ENCODE results near the gene OPRL1. TPM values are rescaled to one million over a fixed set of nuclear protein-coding genes. Genes with fewer than 3 reads are reported as not detected.

The OPRL1 gene
- total RNA-seq, 1 donor from 2014 or later: 10.2 TPM

DNA sequence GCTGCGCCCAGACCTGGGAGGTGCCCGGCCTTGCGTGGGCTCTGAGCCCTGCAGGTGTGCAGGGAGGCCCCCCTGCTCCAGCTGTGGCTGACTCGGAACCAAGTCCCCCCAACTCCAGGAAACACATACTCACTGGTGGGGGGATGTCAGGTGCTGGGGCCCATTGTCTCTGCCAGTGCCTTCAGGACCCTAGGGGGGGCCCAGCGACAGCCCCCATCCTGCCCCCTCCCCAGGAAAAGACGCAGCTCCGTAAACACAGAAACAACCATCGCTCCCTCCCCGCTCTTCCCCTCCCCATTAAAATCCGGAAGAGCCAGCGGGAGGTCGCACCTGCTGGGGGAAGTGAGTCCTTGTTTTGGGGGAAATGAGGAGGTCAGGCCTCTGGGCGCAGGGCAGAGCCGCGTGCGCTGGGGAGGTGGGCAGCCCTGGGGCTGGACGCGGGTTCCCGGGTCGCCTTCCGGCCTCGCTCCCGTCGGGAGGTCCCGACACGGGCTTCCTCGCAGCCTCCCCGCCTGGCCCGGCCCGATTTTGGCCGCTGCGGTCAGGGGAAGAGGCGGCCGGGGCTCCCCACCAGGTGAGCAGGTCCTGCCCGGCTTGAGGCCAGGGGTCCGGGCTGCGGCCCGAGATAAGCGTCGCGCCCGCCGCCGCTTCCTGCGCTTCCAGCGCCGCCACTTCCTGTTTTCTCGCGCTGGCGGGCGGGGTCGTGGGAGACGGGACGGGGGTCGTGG, 37.7 kb upstream of the OPRL1 start:
- TF ChIP-seq, protein P1, sequence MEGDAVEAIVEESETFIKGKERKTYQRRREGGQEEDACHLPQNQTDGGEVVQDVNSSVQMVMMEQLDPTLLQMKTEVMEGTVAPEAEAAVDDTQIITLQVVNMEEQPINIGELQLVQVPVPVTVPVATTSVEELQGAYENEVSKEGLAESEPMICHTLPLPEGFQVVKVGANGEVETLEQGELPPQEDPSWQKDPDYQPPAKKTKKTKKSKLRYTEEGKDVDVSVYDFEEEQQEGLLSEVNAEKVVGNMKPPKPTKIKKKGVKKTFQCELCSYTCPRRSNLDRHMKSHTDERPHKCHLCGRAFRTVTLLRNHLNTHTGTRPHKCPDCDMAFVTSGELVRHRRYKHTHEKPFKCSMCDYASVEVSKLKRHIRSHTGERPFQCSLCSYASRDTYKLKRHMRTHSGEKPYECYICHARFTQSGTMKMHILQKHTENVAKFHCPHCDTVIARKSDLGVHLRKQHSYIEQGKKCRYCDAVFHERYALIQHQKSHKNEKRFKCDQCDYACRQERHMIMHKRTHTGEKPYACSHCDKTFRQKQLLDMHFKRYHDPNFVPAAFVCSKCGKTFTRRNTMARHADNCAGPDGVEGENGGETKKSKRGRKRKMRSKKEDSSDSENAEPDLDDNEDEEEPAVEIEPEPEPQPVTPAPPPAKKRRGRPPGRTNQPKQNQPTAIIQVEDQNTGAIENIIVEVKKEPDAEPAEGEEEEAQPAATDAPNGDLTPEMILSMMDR (IDR thresholded peaks at IDR 0.05; ENCODE audit: unreplicated experiment): no peak
- DNase-seq (ENCODE audit: low spot score): peak; percentile 66
- peaks cover 13% of the 10 kb centered on the region for H3K36me3 Mint-ChIP-seq (ENCODE audit: low read depth, unreplicated experiment)
- H3K4me1 Mint-ChIP-seq (ENCODE audit: unreplicated experiment): peaks cover 57% of the 10 kb centered on the region
- no peak overlapping the region for H3K4me3 Mint-ChIP-seq (ENCODE audit: unreplicated experiment)
- H3K27ac Mint-ChIP-seq (ENCODE audit: unreplicated experiment): peak overlapping the region; percentile 77
- H3K27me3 Mint-ChIP-seq (ENCODE audit: unreplicated experiment): peaks cover 17% of the 10 kb centered on the region
- H3K9me3 Mint-ChIP-seq (ENCODE audit: unreplicated experiment): no peaks in the 10 kb centered on the region

DNA sequence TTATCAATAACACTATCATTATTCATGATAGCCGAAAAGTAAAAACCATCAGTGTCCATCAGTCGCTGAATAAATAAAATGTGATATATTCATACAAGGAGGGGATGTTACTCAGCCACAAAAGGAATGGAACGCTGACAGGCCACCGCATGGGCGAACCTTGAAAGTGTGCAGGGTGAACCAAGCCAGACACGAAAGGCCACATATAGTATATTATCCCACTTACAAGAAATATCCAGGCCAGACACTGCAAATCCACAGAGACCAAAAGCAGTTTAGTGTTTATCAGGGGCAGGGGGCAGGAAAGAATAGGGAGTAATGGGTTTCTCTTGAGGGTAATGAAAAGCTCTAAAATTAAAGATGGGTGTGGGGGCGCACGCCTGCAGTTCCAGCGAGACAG, 36.1 kb upstream of the OPRL1 start:
- no peaks in the 10 kb centered on the region for H3K9me3 Mint-ChIP-seq (ENCODE audit: unreplicated experiment)
- H3K27ac Mint-ChIP-seq (ENCODE audit: unreplicated experiment): peak overlapping the region; percentile 84
- TF ChIP-seq, protein P1 (IDR thresholded peaks at IDR 0.05; ENCODE audit: unreplicated experiment): no peak
- H3K4me1 Mint-ChIP-seq (ENCODE audit: unreplicated experiment): peaks cover 57% of the 10 kb centered on the region
- peak overlapping the region; percentile 42 for H3K4me3 Mint-ChIP-seq (ENCODE audit: unreplicated experiment)
- DNase-seq (ENCODE audit: low spot score): no peak
- H3K36me3 Mint-ChIP-seq (ENCODE audit: low read depth, unreplicated experiment): peaks cover 21% of the 10 kb centered on the region
- H3K27me3 Mint-ChIP-seq (ENCODE audit: unreplicated experiment): peaks cover 17% of the 10 kb centered on the region

DNA sequence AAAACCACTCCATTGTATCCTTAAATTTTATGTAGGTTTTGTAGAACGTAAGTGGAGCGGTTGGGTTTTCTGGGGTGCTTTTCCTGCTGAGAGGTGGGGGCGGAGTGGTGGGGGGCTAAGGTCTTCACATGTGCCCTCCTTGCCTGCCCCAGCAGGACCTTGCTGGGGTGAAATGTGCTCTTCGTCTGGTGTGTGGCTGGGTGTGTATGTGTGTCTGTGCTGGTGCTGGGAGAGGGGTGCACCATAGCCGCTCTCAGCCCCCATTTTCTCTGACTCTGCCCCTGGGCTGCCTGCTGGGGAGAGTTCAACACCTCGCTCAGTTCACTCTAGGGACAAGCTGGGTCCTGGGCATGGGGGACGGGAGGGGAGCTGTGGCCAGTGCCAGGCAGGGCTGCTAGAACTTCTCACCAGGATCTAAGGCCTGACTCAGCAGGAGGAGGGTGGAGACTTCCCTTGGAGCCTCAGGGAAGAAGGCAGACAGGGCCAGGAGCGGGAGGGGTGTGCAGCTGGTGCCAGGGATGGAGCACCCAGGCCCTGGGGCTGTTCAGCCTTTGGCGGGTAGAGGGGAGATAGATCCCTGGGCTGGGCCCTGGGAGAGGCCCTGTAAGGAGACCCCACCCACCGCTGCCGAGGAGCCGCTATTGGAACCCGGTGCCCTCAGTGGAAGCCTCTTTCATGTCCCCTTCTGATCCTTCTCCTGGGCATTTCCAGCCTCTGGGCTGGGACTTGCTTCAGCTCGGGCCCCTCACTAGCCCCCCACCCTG, 35.2 kb upstream of the OPRL1 start:
- peaks cover 53% of the 10 kb centered on the region for H3K4me1 Mint-ChIP-seq (ENCODE audit: unreplicated experiment)
- H3K27ac Mint-ChIP-seq (ENCODE audit: unreplicated experiment): peak overlapping the region; percentile 70
- DNase-seq (ENCODE audit: low spot score): peak; percentile 35
- H3K4me3 Mint-ChIP-seq (ENCODE audit: unreplicated experiment): no peak overlapping the region
- peaks cover 17% of the 10 kb centered on the region for H3K27me3 Mint-ChIP-seq (ENCODE audit: unreplicated experiment)
- TF ChIP-seq, protein P1 (IDR thresholded peaks at IDR 0.05; ENCODE audit: unreplicated experiment): no peak
- H3K9me3 Mint-ChIP-seq (ENCODE audit: unreplicated experiment): no peaks in the 10 kb centered on the region
- peaks cover 21% of the 10 kb centered on the region for H3K36me3 Mint-ChIP-seq (ENCODE audit: low read depth, unreplicated experiment)

DNA sequence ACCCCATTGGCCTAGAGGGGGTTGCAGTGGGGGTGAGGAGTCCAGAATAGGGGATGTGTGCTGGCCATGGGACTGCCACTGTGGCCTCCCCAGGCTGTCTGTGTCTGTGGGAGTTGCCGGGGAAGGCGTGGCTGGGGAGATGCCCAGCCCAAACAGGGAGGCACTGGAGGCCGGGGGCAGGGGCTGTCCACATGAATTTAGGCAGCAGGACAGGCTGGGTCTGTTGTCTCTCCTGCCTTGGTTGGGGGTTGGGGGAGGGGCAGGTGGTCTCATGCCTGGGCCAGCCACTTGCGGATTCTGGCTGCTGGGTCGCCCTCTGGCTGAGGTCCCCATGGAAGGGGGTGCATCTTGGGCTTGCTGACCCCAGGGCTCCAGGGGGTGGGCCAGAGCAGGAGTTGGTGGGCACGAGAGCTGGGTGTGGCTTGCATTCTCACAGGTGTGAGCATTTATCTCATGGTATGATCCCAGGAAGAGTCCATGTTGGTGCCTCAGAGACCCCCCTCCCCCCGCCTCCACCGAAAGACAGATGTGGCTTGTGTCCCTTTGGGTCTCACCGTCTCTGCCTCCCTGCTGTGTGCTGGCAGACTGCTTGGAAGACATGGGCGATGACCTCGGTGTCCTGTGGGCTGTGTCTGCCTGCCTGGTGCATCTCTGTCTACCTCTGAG, 34.4 kb upstream of the OPRL1 start:
- H3K4me1 Mint-ChIP-seq (ENCODE audit: unreplicated experiment): peaks cover 46% of the 10 kb centered on the region
- H3K36me3 Mint-ChIP-seq (ENCODE audit: low read depth, unreplicated experiment): peaks cover 21% of the 10 kb centered on the region
- peak; percentile 40 for DNase-seq (ENCODE audit: low spot score)
- H3K27ac Mint-ChIP-seq (ENCODE audit: unreplicated experiment): peak overlapping the region; percentile 81
- no peaks in the 10 kb centered on the region for H3K9me3 Mint-ChIP-seq (ENCODE audit: unreplicated experiment)
- TF ChIP-seq, protein P1 (IDR thresholded peaks at IDR 0.05; ENCODE audit: unreplicated experiment): no peak
- H3K27me3 Mint-ChIP-seq (ENCODE audit: unreplicated experiment): peaks cover 13% of the 10 kb centered on the region
- H3K4me3 Mint-ChIP-seq (ENCODE audit: unreplicated experiment): peak overlapping the region; percentile 92

Data from endothelial cell (in vitro differentiated cells).